GM19023 (cell line): ENCODE data around the gene FYCO1.

ENCODE experiments used
- ATAC-seq: cut with Tn5 transposase; IDR thresholded peaks from one replicate; pipeline ENCODE4 v1.9.1; 2021; ENCODE audit warnings: mild to moderate bottlenecking, moderate library complexity; ENCODE audit not compliant: unreplicated experiment

FYCO1 gene

DNA sequence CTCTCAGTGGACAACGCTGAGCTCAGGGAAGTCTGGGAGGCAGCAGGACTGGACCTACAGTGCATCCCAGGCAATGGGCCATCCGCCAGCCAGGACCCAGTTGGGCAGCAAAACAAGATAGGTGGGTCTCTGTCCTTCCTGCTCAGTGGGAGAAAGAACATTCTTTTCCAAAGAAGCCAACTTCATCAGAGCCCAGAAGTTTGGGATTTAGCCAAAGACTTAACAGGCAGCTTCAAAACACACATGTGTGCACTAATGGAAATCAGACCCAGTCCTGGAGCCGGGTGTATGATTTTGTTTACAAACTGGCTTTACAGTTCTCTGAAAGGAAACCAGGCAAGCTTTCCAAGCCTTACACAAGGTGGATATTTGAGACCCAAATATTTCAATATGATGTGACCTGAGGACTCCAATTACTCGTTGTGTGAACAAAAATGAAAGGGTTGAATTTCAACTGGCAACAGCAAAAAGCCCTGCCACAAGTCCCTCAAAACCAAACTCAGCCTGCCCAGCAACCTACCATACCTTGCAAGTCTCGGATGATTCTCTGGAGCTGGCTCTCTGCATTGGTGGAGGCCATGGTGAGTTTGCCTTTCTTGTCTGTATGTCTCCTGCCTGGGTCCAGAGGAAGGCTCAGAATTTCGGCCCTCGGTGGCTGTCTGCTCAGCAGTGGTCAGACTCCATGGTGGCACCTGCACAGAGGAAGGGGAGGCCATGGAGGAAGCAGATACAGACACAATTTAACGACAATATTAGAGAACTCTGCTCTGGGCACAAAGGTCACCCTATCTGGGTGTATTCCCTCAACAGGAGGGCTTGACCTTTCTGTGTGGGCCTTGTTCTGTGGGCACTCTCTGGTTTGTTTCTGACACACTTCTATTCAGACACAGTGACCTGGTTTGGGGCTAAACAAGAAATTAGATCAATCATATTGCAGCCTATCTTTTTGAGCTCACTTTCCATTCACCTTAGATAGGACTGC is 11.0 kb downstream of the FYCO1 start:
- ATAC-seq: no peak

DNA sequence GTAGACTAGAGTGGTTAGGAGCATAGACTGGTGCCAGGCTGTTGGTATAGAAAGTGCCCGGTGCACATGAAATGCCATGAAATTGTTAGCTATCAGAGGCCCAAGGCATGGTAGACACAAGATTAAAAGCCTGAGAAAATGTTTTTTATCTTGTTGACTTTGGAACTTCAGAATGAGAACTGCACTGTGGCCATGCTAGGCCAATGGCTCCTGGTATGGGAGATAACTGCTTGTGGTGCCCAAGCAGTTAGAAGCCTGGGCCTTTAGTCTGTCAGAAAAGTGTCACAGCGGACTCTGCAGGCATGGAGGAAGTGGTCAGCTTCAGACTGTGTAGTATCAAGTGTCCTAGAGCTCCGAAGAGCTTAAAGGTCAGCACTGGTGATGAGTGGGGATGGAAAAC is 11.9 kb downstream of the FYCO1 start:
- ATAC-seq: no peak

DNA sequence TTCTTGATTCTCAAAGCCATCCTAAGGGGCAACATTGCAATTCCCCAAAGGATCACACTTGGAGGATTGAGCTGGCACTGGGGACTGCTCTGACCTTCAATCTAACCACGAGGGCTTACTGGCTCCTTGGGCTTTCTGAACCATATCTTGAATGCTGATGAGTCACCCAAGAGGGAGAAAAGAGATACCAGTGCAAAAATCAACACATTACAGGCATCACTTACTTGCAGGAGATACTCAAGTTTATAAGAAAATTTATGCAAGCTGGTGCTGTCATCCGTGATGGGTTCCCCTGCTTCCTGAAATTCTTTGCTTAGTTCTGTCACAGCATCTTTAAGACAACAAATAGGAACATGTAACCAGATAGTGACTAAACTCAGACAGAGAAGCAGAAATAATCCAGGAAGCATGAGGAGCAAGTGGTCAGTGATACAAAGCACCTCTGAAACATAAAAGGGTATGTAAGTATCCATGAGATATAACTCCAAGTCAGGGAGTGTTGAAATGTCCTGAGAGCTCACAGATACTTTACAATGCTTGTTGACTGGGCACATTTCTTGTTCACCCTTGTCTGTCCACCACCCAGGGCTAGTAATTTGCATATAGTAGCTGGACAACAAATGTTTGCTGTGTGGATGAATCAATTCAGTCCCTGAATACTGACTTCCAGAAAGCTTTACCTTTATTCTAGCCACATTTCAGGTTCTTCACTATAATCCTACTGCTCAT is 14.1 kb downstream of the FYCO1 start:
- ATAC-seq: no peak

DNA sequence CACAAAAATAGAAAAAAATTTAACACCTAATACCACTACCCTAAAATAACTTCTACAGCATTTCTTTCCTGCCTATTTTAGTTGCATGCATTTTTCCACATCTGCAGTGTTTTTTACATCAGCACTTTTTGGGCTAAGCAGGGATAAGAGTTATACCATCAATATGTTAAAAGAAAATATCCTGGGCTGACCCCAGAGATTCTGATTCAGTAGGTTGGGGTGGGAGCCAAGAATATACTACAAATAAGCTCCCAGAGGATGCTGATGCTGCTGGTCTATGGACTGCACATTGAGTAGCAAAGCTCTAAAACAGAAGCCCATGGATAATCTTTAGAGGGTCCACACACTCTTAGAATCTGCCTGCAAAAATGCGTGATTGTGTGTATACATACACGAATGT is 14.8 kb downstream of the FYCO1 start:
- ATAC-seq: no peak

DNA sequence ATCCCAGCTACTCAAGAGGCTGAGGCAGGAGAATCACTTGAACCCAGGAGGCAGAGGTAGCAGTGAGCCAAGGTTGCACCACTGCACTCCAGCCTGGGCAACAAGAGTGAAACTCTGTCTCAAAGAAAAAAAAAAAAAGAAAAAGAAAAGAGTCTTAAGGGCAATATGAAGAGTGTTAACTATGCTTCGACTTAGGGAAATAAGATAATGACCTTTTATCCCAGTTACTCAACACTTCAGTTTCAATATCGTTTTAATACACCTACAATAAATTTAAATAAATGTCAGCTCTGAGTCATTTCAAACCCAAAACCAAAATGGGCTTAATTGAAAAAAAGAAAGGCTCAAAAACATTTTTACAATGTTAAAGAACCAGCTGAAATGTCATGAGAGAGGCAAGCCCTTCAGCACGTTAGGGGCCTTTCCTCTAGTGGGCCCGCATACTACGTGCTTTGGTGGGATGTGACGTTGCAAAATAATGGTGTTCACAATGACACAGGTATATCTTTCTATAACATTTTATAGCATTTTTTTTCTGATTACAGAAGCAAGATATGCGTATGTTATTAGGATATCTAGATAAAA is 15.3 kb downstream of the FYCO1 start:
- ATAC-seq: no peak

DNA sequence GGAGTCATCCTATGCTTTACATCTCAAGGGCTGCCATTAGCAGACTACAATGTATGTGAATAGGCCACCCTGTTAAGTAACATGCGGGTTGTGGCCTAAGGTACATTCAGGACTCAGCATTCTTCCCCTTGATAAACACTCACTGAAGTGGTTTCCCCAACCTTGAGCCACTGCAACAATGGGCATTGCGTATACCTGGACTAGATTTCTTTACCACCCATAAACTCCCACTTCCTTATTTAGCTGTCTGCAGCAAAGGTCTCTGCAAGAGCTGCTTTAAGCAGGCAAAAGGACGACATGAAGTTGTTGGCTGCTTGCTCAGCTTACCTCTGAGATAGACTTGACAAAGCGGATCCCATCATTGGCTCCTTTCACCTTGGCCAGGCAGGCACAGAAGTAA is 16.2 kb downstream of the FYCO1 start:
- ATAC-seq: no peak

DNA sequence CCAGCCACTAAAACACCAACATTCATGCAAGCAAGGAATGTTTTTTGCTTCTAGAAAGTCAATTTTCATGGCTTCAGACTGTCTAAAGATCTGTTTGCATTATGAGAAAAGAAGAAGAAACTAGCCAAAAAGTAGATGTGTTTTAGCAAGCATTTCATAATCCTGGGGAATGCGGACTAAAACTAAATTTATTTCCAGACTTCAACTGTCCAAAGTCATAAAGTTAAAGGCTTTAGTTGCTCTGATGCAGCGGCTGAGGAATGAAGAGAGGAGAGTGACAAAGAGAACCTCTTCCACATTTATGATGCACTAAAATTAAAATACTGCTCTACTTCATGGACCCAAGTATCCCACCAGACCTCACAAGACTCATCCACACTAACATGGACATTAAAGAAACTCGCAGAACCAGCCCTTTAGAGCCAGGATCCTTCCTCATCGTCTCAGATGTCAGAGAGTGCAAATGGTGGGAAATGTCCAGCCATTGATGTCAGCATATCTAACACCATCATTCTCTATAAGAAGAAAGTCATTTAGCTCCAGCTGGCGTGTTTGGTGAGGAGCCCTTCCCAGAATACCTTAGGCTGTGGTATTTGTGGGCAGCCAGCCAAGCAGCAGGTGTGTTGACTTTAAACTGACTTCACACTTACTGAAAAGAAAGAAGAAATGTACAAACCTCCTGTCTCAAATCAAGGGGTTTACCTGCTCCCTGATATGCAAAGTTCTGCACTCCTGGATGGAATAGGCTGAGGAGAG is 17.4 kb downstream of the FYCO1 start:
- no peak for ATAC-seq

DNA sequence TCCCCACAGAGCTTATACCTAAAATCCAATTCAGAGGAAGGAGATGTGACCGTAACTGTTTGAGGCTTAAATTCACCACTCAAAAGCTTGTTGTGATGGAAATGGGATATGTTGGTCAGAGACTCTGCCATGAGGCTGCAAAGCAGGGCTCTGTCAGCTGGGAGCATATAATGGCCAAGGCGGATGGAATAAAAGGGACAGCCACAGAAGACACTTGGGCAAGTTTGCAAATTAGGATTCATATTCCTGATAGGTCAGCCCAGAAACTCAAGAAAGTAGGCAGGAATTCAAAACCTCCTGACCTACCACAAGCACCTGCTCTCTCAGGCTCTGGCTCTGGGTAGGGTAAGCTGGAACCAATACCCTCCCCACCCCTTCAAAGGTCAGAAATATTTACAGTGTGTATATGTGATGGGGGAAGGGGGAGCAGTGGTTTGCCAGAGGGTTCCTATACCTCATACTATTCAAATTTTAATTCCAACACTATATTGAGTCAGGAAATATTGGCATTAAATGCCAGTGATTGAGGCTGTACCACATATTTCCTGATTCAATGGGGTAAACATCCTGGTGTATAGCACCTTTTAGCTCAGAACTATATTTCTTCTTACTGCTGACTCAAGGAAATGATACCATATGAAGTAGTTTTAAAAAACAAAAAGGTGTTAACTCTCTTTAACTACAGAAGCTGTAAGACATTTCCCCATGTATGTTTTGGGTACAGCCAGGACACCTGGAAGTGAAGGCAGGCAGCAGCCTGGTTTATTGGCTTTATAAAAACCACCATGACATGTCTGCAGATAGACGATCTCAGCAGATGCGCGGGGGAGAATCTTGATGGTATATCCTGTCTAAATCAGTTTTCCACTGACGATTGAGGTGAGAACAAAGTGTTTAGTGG is 19.2 kb downstream of the FYCO1 start:
- ATAC-seq: no peak

DNA sequence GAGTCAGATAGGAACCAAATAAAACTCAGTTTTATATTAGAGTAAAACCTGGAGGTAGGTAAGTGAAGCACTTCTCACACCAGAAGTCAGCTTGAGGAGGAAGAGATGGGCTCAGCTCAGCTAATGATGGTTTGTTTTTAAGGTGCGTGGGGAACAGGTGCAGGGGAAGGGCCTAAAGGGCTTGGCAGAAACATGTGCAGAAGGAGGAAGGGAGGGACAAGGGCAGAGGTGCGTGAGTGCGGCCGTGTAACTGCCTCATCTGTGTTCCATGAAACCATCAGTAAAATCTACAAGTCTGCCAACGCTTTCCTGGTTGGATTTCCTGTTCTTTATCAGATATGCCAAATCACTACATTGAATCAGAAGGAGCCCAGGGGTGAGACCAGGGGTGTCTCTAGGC is 19.9 kb downstream of the FYCO1 start:
- no peak for ATAC-seq

DNA sequence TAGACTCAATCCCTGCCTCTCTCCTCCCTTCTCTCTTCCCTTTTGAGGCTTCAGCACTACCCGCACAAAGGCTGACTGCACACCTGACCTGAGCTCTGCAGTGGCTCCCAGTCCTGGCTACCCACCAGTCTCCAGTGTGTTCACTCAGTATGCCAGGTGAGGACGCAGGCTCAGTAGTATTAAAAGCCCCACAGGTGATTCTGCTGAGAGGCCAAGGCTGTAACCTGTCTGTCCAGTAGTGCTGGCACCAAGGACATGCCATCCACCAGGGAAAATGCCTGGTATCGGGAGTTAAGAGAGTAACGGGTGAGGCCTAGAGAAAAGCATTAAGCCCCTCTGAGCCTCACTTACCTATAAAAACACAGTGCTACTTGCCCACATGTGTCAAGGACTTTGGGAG is 20.9 kb downstream of the FYCO1 start:
- no peak for ATAC-seq

DNA sequence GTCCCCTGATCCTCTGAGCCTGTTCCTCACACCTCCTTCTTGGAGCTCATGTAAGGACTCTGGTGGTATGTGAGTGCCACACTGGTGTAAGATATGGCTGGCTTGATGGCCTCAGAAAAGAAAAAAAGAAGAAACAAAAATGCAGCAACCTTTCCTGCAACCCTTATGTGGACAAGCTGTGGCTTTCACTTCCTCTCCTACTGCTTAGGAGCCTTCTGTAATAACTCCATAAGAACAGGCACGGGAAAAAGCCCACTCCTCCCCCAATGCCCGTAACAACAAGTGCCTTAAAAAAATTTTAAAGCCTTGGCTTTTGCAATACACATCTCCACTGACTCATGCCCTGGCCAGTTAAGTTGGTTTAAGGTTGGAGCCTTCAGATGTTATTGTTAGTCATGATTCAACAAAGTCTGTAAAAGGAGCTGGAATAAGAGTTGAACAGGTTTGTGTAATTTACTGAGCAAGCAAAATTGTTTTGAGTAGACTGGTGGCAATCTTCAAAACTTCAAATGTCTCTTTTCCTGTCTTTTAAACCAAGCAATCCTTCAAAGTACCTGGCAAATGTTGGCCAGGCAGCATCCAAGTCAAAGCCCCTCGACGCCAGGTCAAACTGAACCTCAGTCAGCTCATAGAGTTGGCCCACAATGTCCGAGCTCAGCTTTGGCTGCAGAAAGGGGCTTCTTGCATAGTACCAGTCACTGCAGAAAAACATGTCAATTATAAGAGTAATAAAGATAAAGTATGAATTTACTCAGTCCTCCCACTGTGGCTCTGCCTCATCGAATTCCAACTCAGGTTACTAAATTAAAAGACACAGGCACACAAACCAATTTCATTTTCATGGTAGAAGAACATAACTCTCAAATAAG is 22.9 kb downstream of the FYCO1 start:
- ATAC-seq: no peak

DNA sequence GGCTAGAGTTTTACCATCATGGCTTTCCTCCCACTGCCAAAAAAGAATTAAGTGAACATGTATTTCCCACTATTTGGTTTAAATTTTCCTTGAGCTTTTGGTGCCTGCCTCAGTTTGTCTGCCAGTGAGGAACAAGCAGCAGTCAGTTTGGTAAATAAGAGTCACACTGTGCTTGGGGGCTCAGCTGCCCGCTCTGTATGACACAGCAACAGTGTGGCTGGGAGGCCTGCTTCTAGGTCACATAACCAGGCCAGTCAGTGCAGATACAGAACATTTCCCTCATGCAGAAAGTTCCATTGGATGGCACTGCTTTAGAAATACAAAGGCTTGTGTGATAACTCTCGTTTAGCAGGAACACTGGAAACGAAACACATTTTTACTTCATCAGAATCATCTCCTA is 25.7 kb downstream of the FYCO1 start:
- ATAC-seq: no peak

DNA sequence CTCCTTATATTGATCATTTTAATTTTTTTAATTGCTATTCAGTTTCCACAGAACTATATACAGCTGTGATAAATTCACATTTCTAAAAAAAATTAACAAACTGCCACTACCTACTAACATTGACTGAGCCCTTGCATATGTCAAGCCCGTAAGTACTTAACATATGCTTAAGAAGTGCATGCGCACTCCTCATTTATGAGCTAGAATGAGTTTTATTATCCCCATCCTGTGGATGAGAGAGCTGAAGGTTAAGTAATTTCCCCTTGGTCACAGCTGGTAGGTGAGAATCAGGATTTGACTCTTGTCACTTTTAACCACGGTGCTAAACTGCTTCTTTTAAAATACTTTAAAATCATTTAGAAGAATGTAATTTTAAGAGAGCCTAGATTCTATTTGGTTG is 26.5 kb downstream of the FYCO1 start:
- ATAC-seq: no peak

DNA sequence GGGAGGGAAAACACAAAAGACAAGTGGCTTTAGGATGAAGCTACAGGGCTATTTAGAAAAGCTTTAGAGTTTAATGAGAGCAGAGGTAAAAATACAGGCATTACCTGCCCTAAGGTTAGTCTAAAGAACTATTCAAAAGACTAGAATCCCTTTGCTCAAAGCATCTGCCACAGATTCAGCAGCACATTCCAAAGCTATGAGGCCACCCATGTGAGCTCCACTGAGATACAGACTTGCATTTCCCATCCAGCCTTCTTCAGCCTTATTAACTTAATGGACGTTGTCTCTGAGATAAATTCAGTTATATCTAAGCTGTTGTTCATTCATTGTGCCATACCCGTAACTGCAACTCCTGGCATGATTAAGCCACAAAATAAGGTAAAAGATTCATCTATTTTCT is 26.9 kb downstream of the FYCO1 start:
- ATAC-seq: no peak

DNA sequence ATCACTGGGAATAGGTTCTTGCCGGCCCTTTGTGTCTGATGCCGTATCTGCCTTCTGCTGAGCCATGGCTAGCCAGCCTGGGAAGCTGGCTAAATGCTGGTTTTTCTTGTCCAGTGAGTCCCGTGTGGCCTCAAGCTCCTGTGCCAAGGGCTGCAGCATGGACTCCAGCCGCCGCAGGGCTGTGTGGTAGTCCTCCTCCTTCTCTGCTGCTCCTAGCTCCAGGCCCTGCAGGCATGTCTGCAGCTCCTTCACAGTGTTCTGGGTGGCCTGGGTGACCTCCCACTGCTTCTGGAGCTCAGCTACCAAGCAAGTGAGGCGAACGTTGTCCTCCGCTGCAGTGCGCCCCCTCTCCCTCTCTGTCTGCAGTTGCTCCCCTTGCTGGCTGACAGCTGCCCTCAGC is 27.5 kb downstream of the FYCO1 start:
- ATAC-seq: no peak

DNA sequence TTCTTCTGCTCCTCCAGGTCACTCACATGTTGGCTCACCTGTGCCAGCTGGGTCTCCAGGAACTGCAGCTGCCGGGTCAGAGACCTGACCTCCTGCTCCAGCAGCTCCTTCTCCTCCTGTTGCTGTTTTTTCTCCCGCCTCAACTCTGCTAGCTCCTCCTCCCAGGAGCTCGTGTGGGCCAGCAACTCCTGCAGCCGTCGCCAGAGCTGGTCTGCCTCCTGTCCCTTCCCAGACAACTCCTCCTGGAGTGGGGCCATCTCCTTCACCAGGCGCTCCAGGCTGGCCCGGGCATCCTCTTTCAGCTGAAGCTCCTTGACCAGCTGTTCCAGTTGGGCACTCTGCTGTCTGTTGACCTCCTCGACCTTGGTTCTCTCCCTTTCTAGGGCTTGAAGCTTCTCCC is 27.9 kb downstream of the FYCO1 start:
- ATAC-seq: no peak

DNA sequence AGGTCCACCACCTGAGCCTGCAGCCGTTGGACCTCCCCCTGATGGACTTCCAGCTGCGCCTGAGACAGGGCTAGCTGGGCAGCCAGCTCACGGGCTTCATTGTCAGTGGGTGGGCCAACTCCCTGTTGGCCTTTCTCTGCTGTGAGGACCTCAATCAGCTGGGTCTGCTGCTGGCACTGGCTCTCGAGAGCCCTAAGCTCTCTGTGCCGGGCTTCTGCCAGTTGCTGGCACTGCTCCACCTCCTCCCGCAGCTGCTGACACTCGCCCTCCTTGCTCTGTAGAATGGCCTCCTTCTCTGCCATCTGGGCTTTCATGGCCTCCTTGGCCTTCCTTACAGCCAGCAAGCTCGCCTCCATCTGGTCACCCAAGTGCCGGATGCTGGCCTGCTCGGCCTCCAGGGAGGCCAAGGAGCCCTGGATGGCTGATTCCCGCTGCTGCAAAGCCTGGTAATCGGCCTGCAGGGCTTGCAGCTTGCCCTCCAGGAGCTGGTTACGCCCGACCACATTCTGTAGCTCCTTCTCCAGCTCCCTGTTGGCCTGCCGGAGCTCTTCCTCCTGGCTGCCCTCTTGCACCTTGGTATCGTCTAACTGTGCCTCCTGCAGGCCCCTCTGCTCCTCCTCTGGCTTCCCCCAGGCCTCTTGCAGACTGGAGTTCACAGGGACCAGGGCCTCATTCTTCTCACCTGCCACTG is 28.5 kb downstream of the FYCO1 start:
- no peak for ATAC-seq

DNA sequence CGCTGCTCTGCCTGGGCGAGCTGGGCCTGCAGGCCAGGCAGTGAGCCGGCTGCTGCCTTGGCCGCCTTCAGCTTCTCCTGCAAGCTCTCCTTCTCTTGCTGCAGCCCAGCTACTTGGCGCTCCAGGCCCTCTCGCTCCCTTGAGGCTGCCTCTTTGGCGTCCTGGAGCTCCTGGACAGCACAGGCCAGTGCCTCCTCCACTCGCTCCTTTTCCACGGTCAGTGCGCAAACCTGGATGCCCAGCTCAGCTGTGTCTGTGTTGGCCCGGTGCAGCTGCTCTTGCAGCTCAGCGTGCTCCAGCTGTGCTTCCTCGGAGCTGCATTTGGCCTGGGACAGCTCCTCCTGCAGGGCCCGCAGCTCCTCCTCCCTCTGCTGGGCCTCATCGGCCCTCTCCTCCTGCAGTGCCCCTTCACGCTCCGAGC is 29.2 kb downstream of the FYCO1 start:
- no peak for ATAC-seq

DNA sequence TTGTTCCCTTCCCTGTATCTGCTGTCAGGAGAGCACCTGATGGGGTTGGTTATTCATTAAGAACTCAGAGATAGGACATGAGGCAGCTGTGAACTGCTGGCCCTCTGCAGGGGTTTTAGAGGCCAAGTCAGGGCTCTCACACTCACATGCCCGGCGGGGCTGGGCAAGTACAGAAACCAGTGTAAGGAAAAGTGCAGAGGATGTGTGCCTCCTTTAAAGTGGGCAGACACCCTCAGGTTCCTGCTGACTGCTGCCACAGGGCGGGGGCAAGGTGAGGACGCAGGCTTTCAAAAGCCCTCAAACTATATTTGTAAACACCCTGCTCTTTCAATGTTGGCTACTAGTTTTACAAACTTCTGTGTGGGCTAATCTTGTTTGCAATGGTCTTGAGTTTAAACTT is 30.0 kb downstream of the FYCO1 start:
- ATAC-seq: no peak
